ENCODE data around the gene PSMG3.

PSMG3 gene

GRCh38 chr7:1601956-1602355 is 32.1 kb upstream of the PSMG3 start:
- H3K9ac ChIP-seq (ENCODE audit: low read depth, low read length): no peak overlapping the region
- no peaks in the 10 kb centered on the region for H3K36me3 ChIP-seq (ENCODE audit: insufficient read depth, low read length)
- H3K9me3 ChIP-seq (ENCODE audit: control insufficient read depth, insufficient read depth, low read length): no peaks in the 10 kb centered on the region
- H3K4me1 ChIP-seq (ENCODE audit: insufficient read depth, low read length): no peaks in the 10 kb centered on the region

GRCh38 chr7:1599640-1600395 is 30.0 kb upstream of the PSMG3 start:
- H3K9ac ChIP-seq (ENCODE audit: low read depth, low read length): no peak overlapping the region
- H3K36me3 ChIP-seq (ENCODE audit: insufficient read depth, low read length): no peaks in the 10 kb centered on the region
- no peaks in the 10 kb centered on the region for H3K4me1 ChIP-seq (ENCODE audit: insufficient read depth, low read length)
- no peaks in the 10 kb centered on the region for H3K9me3 ChIP-seq (ENCODE audit: control insufficient read depth, insufficient read depth, low read length)

- no peaks in the 10 kb centered on the region for H3K4me1 ChIP-seq (ENCODE audit: insufficient read depth, low read length)
- H3K36me3 ChIP-seq (ENCODE audit: insufficient read depth, low read length): no peaks in the 10 kb centered on the region
- H3K9ac ChIP-seq (ENCODE audit: low read depth, low read length): no peak overlapping the region
- no peaks in the 10 kb centered on the region for H3K9me3 ChIP-seq (ENCODE audit: control insufficient read depth, insufficient read depth, low read length)
Measured at GRCh38 chr7:1598961-1599639, 29.3 kb upstream of the PSMG3 start.

GRCh38 chr7:1598286-1598685 is 28.5 kb upstream of the PSMG3 start:
- H3K9me3 ChIP-seq (ENCODE audit: control insufficient read depth, insufficient read depth, low read length): no peaks in the 10 kb centered on the region
- peaks cover under 1% of the 10 kb centered on the region; the same call in 1 of the 2 replicates for H3K4me1 ChIP-seq (ENCODE audit: insufficient read depth, low read length)
- no peaks in the 10 kb centered on the region for H3K36me3 ChIP-seq (ENCODE audit: insufficient read depth, low read length)
- no peak overlapping the region for H3K9ac ChIP-seq (ENCODE audit: low read depth, low read length)

- H3K9me3 ChIP-seq (ENCODE audit: control insufficient read depth, insufficient read depth, low read length): no peaks in the 10 kb centered on the region
- peaks cover 3% of the 10 kb centered on the region; the same call in 1 of the 2 replicates for H3K4me1 ChIP-seq (ENCODE audit: insufficient read depth, low read length)
- H3K36me3 ChIP-seq (ENCODE audit: insufficient read depth, low read length): no peaks in the 10 kb centered on the region
- H3K9ac ChIP-seq (ENCODE audit: low read depth, low read length): no peak overlapping the region
Measured at GRCh38 chr7:1597791-1598190, 28.0 kb upstream of the PSMG3 start.

- peaks cover 3% of the 10 kb centered on the region; the same call in 1 of the 2 replicates for H3K4me1 ChIP-seq (ENCODE audit: insufficient read depth, low read length)
- no peaks in the 10 kb centered on the region for H3K9me3 ChIP-seq (ENCODE audit: control insufficient read depth, insufficient read depth, low read length)
- H3K9ac ChIP-seq (ENCODE audit: low read depth, low read length): no peak overlapping the region
- H3K36me3 ChIP-seq (ENCODE audit: insufficient read depth, low read length): no peaks in the 10 kb centered on the region
Measured at GRCh38 chr7:1597066-1597760, 27.4 kb upstream of the PSMG3 start.

GRCh38 chr7:1596181-1597043 is 26.6 kb upstream of the PSMG3 start:
- Histone ChIP-seq H3K9ac (ENCODE audit: low read depth, low read length) (no peak overlapping the region), H3K36me3 (ENCODE audit: insufficient read depth, low read length) (no peaks in the 10 kb centered on the region), H3K9me3 (ENCODE audit: control insufficient read depth, insufficient read depth, low read length) (no peaks in the 10 kb centered on the region), H3K4me1 (ENCODE audit: insufficient read depth, low read length) (peaks cover 3% of the 10 kb centered on the region; the same call in 1 of the 2 replicates)

- Histone ChIP-seq H3K4me1 (ENCODE audit: insufficient read depth, low read length) (peaks cover 3% of the 10 kb centered on the region; the same call in 1 of the 2 replicates), H3K9me3 (ENCODE audit: control insufficient read depth, insufficient read depth, low read length) (no peaks in the 10 kb centered on the region), H3K9ac (ENCODE audit: low read depth, low read length) (no peak overlapping the region), H3K36me3 (ENCODE audit: insufficient read depth, low read length) (no peaks in the 10 kb centered on the region)
Measured at GRCh38 chr7:1595636-1596035, 25.8 kb upstream of the PSMG3 start.

GRCh38 chr7:1595027-1595426 is 25.2 kb upstream of the PSMG3 start:
- no peaks in the 10 kb centered on the region for H3K9me3 ChIP-seq (ENCODE audit: control insufficient read depth, insufficient read depth, low read length)
- H3K9ac ChIP-seq (ENCODE audit: low read depth, low read length): no peak overlapping the region
- no peaks in the 10 kb centered on the region for H3K36me3 ChIP-seq (ENCODE audit: insufficient read depth, low read length)
- H3K4me1 ChIP-seq (ENCODE audit: insufficient read depth, low read length): peaks cover 3% of the 10 kb centered on the region; the same call in 1 of the 2 replicates

- Histone ChIP-seq H3K9me3 (ENCODE audit: control insufficient read depth, insufficient read depth, low read length) (no peaks in the 10 kb centered on the region), H3K9ac (ENCODE audit: low read depth, low read length) (no peak overlapping the region)
Measured at GRCh38 chr7:1593904-1594421, 24.1 kb upstream of the PSMG3 start.

GRCh38 chr7:1593091-1593866 is 23.4 kb upstream of the PSMG3 start:
- Histone ChIP-seq H3K9me3 (ENCODE audit: control insufficient read depth, insufficient read depth, low read length) (no peaks in the 10 kb centered on the region; the same call in 1 of the 2 replicates), H3K4me1 (ENCODE audit: insufficient read depth, low read length) (peaks cover 3% of the 10 kb centered on the region; the same call in 1 of the 2 replicates)

More at GRCh38 chr7:1593904-1594421, 24.1 kb upstream of the PSMG3 start:
- Histone ChIP-seq H3K4me1 (ENCODE audit: insufficient read depth, low read length) (peaks cover 3% of the 10 kb centered on the region; the same call in 1 of the 2 replicates), H3K36me3 (ENCODE audit: insufficient read depth, low read length) (no peaks in the 10 kb centered on the region)

GRCh38 chr7:1592299-1592871 is 22.6 kb upstream of the PSMG3 start:
- Histone ChIP-seq H3K4me1 (ENCODE audit: insufficient read depth, low read length) (peaks cover 3% of the 10 kb centered on the region; the same call in 1 of the 2 replicates), H3K9ac (ENCODE audit: low read depth, low read length) (no peak overlapping the region), H3K9me3 (ENCODE audit: control insufficient read depth, insufficient read depth, low read length) (no peaks in the 10 kb centered on the region; the same call in 1 of the 2 replicates), H3K36me3 (ENCODE audit: insufficient read depth, low read length) (no peaks in the 10 kb centered on the region)

More at GRCh38 chr7:1593091-1593866, 23.4 kb upstream of the PSMG3 start:
- Histone ChIP-seq H3K36me3 (ENCODE audit: insufficient read depth, low read length) (no peaks in the 10 kb centered on the region), H3K9ac (ENCODE audit: low read depth, low read length) (no peak overlapping the region)

- Histone ChIP-seq H3K36me3 (ENCODE audit: insufficient read depth, low read length) (no peaks in the 10 kb centered on the region), H3K9ac (ENCODE audit: low read depth, low read length) (no peak overlapping the region), H3K4me1 (ENCODE audit: insufficient read depth, low read length) (peaks cover 3% of the 10 kb centered on the region; the same call in 1 of the 2 replicates)
Measured at GRCh38 chr7:1591876-1592275, 22.0 kb upstream of the PSMG3 start.

More at GRCh38 chr7:1591876-1592275, 22.0 kb upstream of the PSMG3 start:
- H3K9me3 ChIP-seq (ENCODE audit: control insufficient read depth, insufficient read depth, low read length): no peaks in the 10 kb centered on the region; the same call in 1 of the 2 replicates
